Vagina (tissue), 2 donors: ENCODE measurements around the gene NARS2. TPM values are rescaled to one million over a fixed set of nuclear protein-coding genes. Genes with fewer than 3 reads are reported as not detected.

Experiments
- DNase-seq, 2 donors: peaks; one replicate each; pipeline ENCODE4 v3.0.0-alpha.2; 2017; ENCODE audit errors: extremely low spot score in 2 of 2
- H3K27ac ChIP-seq: fragments of 200-600 bp; sonication (generic); one replicate; pipeline ENCODE4 v1.5.1; 2019
- H3K27me3 ChIP-seq: fragments of 200-600 bp; sonication (generic); one replicate; pipeline ENCODE4 v1.5.1; 2019
- H3K36me3 ChIP-seq, 2 donors: fragments of 200-600 bp; sonication (generic); one replicate each; pipeline ENCODE4 v1.5.1; 2017 to 2019
- H3K4me1 ChIP-seq: fragments of 200-600 bp; sonication (generic); one replicate; pipeline ENCODE4 v1.5.1; 2019
- H3K4me3 ChIP-seq, 2 donors: fragments of 200-600 bp; sonication (generic); 1 replicate in 1 of 2; 2 replicates in 1 of 2; pipeline ENCODE4 v1.5.1; 2016 to 2019
- H3K9me3 ChIP-seq: fragments of 200-600 bp; sonication (generic); one replicate; pipeline ENCODE4 v1.5.1; 2019
- CTCF ChIP-seq, 3 experiments: fragments of 450-650 bp in 2 of 3; fragments of 200-600 bp in 1 of 3; sonication (generic) in 1 of 3; IDR thresholded peaks; one replicate each; pipeline ENCODE4 v1.5.1; 2017 to 2019; ENCODE audit warnings: antibody characterized with exemption in 3 of 3, mild to moderate bottlenecking in 2 of 3, moderate library complexity in 2 of 3
- POLR2A ChIP-seq, 2 donors: fragments of 450-650 bp; IDR thresholded peaks; one replicate each; pipeline ENCODE4 v1.6.1; 2017; ENCODE audit warnings: antibody characterized with exemption in 2 of 2, mild to moderate bottlenecking in 2 of 2, moderate library complexity in 2 of 2
- POLR2AphosphoS5 ChIP-seq, 2 donors: sonication (generic); formaldehyde crosslinking; IDR thresholded peaks; one replicate each; pipeline ENCODE4 v1.9.0; 2017; ENCODE audit warnings: antibody characterized with exemption in 2 of 2, mild to moderate bottlenecking in 2 of 2, low read depth in 1 of 2; ENCODE audit not compliant: insufficient read depth in 1 of 2
- intact Hi-C: fragments of 100-400 bp; cut with DNase I; formaldehyde crosslinking; loops from one replicate; pipeline ENCODE4 v1.15.1; 2023
- total RNA-seq: library from RNA; depleted of rRNA; stranded (reverse); fragments of >200 nt; gene quantifications from one replicate; pipeline ENCODE4 v1.2.3, GENCODE V29; 2016

The NARS2 gene
- total RNA-seq, 1 donor from 2014 or later: 13.5 TPM

GRCh38 chr11:78476066-78476465 is 98.6 kb downstream of the NARS2 start:
- Histone ChIP-seq H3K27me3 (no peaks in the 10 kb centered on the region), H3K36me3 (peaks cover 0 to 8% of the 10 kb centered on the region in 2 donors), H3K4me3 (no peak overlapping the region), H3K27ac (no peak overlapping the region), H3K9me3 (no peaks in the 10 kb centered on the region), H3K4me1 (no peaks in the 10 kb centered on the region)
- TF ChIP-seq POLR2AphosphoS5 (IDR thresholded peaks at IDR 0.05; ENCODE audit: insufficient read depth in 1 of 2, low read depth in 1 of 2) (no peak), CTCF (IDR thresholded peaks at IDR 0.05) (no peak), POLR2A (IDR thresholded peaks at IDR 0.05) (no peak)
- intact Hi-C loops: no loop called here
- DNase-seq: no peak

DNA sequence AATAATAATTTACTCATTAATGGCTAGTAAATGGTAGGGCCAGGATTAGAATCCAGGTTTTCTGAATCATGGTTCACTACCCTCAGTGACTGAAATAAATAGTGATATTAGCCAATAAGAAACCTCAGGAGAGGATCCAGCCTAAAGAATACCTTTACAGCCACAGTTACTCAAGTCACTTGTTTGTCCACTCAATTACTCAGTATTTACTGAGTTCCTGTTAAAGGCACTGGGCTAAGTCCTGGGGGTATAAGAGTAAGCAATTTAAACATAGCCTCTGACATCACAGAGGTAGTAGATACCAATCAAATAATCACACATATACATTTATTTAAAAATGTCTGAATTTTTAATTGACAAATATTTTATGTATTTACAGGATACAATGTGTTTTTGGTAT is 100.2 kb downstream of the NARS2 start:
- intact Hi-C loops: no loop called here

GRCh38 chr11:78472905-78473304 is 101.8 kb downstream of the NARS2 start:
- TF ChIP-seq POLR2A (IDR thresholded peaks at IDR 0.05) (no peak), CTCF (IDR thresholded peaks at IDR 0.05) (no peak), POLR2AphosphoS5 (IDR thresholded peaks at IDR 0.05; ENCODE audit: insufficient read depth in 1 of 2, low read depth in 1 of 2) (no peak)
- no peaks in the 10 kb centered on the region for H3K9me3 ChIP-seq
- intact Hi-C loops: no loop called here

More for the DNA sequence above, 100.2 kb downstream of the NARS2 start:
- H3K27me3 ChIP-seq: no peaks in the 10 kb centered on the region
- no peaks in the 10 kb centered on the region for H3K4me1 ChIP-seq
- H3K36me3 ChIP-seq: peaks cover 0 to 8% of the 10 kb centered on the region in 2 donors
- no peak for TF ChIP-seq POLR2AphosphoS5 (IDR thresholded peaks at IDR 0.05; ENCODE audit: insufficient read depth in 1 of 2, low read depth in 1 of 2)
- no peak for TF ChIP-seq CTCF (IDR thresholded peaks at IDR 0.05)
- no peak for TF ChIP-seq POLR2A (IDR thresholded peaks at IDR 0.05)
- no peak overlapping the region for H3K4me3 ChIP-seq
- H3K27ac ChIP-seq: no peak overlapping the region
- DNase-seq: no peak
- no peaks in the 10 kb centered on the region for H3K9me3 ChIP-seq

DNA sequence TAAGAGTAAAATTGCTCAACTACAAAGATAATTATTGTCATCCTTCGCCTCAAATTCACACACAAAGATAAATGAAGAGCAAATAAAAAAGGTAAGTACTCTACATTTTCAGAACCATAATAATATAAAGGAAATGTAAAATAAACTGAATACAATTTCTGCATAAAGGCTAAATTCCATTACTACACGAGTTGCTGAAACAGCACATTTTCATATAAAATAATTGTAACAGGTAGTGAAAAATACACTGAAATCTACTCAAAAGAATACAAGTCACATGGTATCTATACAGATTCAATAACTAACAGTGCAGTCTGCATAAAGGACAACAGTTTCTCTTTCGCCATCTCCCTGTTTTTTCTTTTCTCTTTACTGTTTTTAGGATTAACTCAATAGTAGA is 102.3 kb downstream of the NARS2 start:
- intact Hi-C loops: no loop called here
- Histone ChIP-seq H3K9me3 (no peaks in the 10 kb centered on the region), H3K27ac (no peak overlapping the region), H3K4me3 (no peak overlapping the region), H3K27me3 (no peaks in the 10 kb centered on the region), H3K36me3 (peaks cover 0 to 8% of the 10 kb centered on the region in 2 donors), H3K4me1 (no peaks in the 10 kb centered on the region)
- DNase-seq: no peak
- TF ChIP-seq CTCF (IDR thresholded peaks at IDR 0.05) (no peak), POLR2A (IDR thresholded peaks at IDR 0.05) (no peak)

More at GRCh38 chr11:78472905-78473304, 101.8 kb downstream of the NARS2 start:
- DNase-seq: no peak
- Histone ChIP-seq H3K27ac (no peak overlapping the region), H3K27me3 (no peaks in the 10 kb centered on the region), H3K4me3 (no peak overlapping the region), H3K4me1 (no peaks in the 10 kb centered on the region), H3K36me3 (peaks cover 0 to 8% of the 10 kb centered on the region in 2 donors)

- Histone ChIP-seq H3K4me1 (no peaks in the 10 kb centered on the region), H3K36me3 (peaks cover 0 to 2% of the 10 kb centered on the region in 2 donors), H3K27me3 (no peaks in the 10 kb centered on the region), H3K27ac (no peak overlapping the region), H3K9me3 (no peaks in the 10 kb centered on the region), H3K4me3 (no peak overlapping the region)
- TF ChIP-seq CTCF (IDR thresholded peaks at IDR 0.05) (no peak), POLR2AphosphoS5 (IDR thresholded peaks at IDR 0.05; ENCODE audit: insufficient read depth in 1 of 2, low read depth in 1 of 2) (no peak), POLR2A (IDR thresholded peaks at IDR 0.05) (no peak)
- intact Hi-C loops: no loop called here
- no peak for DNase-seq
These were observed 103.7 kb downstream of the NARS2 start for GRCh38 chr11:78470861-78471442.
